Measurements from ENCODE around the gene KDM4C.

KDM4C gene

GRCh38 chr9:6829027-6829426 lies 71.3 kb downstream of the KDM4C start:
- DNase-seq (ENCODE audit: low spot score): no peak
- POLR2A ChIA-PET (ENCODE audit: low non-redundant PET): no interaction called here
- no peak overlapping the region for H3K27ac ChIP-seq

DNA sequence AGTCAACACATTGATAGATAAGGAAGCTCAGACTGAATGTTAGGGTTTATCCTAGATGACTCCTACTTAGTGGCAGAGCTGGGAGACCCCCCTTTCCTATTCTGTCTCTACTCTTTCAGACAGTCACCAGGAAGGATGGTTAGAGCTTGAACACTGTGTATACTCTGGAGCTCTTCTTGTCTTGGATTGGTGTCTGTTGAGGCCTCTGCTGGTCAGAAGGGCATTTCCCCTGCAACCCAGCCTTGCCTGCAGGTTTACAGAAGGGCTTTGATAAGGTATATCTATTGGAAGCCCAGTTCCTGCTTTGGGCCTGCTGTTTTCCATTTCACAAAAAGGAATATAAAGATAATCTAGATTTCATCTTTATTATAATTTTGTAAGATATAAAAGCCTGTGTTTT lies 71.8 kb downstream of the KDM4C start:
- POLR2A ChIA-PET (ENCODE audit: low non-redundant PET): no interaction called here
- DNase-seq (ENCODE audit: low spot score): no peak
- CTCF ChIA-PET: no interaction called here
- TF ChIP-seq, protein P1, sequence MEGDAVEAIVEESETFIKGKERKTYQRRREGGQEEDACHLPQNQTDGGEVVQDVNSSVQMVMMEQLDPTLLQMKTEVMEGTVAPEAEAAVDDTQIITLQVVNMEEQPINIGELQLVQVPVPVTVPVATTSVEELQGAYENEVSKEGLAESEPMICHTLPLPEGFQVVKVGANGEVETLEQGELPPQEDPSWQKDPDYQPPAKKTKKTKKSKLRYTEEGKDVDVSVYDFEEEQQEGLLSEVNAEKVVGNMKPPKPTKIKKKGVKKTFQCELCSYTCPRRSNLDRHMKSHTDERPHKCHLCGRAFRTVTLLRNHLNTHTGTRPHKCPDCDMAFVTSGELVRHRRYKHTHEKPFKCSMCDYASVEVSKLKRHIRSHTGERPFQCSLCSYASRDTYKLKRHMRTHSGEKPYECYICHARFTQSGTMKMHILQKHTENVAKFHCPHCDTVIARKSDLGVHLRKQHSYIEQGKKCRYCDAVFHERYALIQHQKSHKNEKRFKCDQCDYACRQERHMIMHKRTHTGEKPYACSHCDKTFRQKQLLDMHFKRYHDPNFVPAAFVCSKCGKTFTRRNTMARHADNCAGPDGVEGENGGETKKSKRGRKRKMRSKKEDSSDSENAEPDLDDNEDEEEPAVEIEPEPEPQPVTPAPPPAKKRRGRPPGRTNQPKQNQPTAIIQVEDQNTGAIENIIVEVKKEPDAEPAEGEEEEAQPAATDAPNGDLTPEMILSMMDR (conservative IDR thresholded peaks at IDR 0.05; ENCODE audit: low read depth): no peak
- H3K27ac ChIP-seq: no peak overlapping the region

More at GRCh38 chr9:6829027-6829426, 71.3 kb downstream of the KDM4C start:
- TF ChIP-seq, protein P1 (conservative IDR thresholded peaks at IDR 0.05; ENCODE audit: low read depth): no peak
- CTCF ChIA-PET: no interaction called here

DNA sequence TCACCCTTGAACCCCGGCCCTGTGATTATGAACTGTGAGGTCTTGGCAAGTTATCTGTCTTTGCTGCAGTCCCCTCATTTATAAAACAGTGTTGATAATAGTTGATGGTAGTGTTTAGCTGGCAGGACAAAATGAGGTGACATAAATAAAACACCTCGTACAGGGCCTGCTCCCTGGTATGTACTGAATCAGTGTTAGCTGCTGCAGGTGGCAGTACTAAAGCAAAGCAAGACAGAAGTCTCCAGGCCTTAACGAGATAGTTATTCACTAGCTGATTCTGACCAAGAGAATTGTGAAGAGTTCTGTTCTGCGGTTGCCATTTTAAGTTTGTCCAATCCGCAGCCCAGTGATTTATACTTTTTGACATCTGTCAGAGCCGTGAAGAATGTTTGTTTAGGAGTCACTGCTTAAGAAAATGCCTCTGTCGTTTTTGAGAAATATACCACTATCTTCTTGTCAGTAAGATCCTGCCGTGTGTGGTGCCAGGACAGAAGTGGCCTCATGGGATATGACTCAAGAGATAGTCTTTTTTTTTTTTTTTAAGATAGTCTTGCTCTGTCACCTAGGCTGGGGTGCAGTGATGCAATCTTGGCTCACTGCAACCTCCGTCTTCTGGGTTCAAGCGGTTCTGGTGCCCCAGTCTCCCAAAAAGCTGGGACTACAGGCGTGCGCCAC lies 75.9 kb downstream of the KDM4C start:
- DNase-seq (ENCODE audit: low spot score): no peak
- no peak overlapping the region for H3K27ac ChIP-seq
- POLR2A ChIA-PET (ENCODE audit: low non-redundant PET): no interaction called here
- TF ChIP-seq, protein P1 (conservative IDR thresholded peaks at IDR 0.05; ENCODE audit: low read depth): no peak
- CTCF ChIA-PET: no interaction called here

DNA sequence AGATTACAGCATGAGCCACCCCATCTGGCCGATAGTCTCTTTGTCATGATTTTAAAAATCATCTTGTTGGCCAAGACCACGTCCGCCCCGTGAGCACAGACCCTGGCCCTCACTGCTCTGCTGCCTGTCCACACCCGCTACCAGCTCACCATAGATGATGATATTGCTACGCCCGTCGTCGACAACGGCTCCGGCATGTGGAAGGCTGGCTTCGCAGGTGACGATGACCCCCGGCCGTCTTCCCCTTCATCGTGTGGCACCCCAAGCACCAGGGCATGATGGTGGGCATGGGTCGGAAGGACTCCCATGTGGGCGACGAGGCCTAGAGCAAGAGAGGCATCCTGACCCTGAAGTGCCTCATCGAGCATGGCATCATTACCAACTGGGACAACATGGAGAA lies 76.5 kb downstream of the KDM4C start:
- no peak overlapping the region for H3K27ac ChIP-seq
- ChIA-PET CTCF (no interaction called here), POLR2A (ENCODE audit: low non-redundant PET) (no interaction called here)
- TF ChIP-seq, protein P1 (conservative IDR thresholded peaks at IDR 0.05; ENCODE audit: low read depth): no peak
- DNase-seq (ENCODE audit: low spot score): no peak

DNA sequence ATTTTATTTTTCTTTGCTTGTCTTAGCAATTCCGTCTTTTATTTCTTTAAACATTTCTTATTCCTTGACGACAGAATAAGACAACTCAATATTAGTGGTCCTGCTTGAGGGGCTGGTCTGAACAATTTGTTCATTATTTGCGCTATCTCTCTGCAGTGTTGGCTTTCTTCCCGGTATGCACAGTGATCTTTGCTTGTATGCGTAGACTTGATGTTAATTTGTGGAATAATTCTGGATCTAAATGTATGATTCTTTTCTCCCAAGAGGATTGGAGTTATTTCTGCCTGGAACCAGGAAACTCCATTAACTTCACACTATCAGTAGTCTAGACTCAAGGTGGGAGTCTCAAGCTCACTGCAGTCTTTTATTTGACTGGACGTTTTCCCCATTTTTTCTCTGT lies 80.4 kb downstream of the KDM4C start:
- H3K27ac ChIP-seq: no peak overlapping the region
- ChIA-PET CTCF (no interaction called here), POLR2A (ENCODE audit: low non-redundant PET) (no interaction called here)
- DNase-seq (ENCODE audit: low spot score): no peak
- TF ChIP-seq, protein P1 (conservative IDR thresholded peaks at IDR 0.05; ENCODE audit: low read depth): no peak

GRCh38 chr9:6842584-6842947 lies 84.8 kb downstream of the KDM4C start:
- TF ChIP-seq, protein P1 (conservative IDR thresholded peaks at IDR 0.05; ENCODE audit: low read depth): no peak
- ChIA-PET CTCF (no interaction called here), POLR2A (ENCODE audit: low non-redundant PET) (no interaction called here)
- H3K27ac ChIP-seq: no peak overlapping the region
- DNase-seq (ENCODE audit: low spot score): no peak
